Endometrial microvascular endothelial cells (primary cell): ENCODE results near the gene PNMT. TPM values are rescaled to one million over a fixed set of nuclear protein-coding genes. Genes with fewer than 3 reads are reported as not detected.
"Not testable (repeated sequence)": the region's sequence is repeated elsewhere in the genome, so short reads cannot be mapped to it uniquely, and the experiment has no call there.

Source experiments
- in situ Hi-C: cut with HindIII; loops from 2 replicates; pipeline ENCODE4 v1.10.0; 2017; ENCODE audit warnings: low sequenced_read_pairs, low pct_unique_long_range_greater_than_20kb; ENCODE audit errors: inconsistent ontology term
- total RNA-seq: library from RNA; depleted of rRNA; stranded (reverse); fragments of >200 nt; gene quantifications from one replicate; pipeline ENCODE4 v1.2.3, GENCODE V29; 2015; ENCODE audit errors: inconsistent ontology term

Gene PNMT
- total RNA-seq, 1 donor from 2014 or later, result not detected

DNA sequence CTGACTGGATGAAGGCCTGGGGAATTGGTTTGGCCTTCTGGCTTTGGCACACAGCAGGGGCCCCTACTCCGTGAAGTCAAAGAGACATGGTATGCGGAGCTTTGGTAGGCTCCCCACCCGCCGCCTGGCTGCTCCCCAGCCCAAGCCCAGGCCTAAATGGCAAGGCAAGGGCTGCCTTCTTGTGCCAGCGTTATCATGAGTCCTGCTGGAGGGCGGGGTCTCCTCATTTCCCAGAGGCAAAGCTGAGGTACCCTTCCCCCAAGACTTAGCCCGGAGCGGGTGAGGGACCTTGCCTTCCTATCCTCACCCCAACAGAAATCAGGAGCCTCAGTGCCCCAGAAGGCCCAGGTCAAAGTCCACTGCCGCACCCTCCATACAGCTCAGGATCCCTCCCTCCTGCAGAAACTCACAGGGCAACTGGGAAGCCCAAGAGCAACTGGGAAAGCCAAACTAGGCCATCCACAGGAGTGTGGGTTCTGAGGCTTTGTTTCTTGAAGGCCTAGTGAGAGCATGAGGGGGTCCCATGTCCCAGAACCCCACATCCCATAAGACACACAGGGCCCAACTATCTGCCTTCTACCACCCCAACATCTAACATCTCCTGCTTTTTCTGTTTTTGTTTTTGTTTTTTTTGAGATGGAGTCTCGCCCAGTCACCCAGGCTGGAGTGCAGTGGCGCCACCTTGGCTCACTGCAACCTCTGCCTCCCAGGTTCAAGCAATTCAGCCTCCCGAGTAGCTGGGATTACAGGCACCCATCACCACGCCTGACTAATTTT lies 10.3 kb downstream of the PNMT start:
- in situ Hi-C loops, result no loop called here

DNA sequence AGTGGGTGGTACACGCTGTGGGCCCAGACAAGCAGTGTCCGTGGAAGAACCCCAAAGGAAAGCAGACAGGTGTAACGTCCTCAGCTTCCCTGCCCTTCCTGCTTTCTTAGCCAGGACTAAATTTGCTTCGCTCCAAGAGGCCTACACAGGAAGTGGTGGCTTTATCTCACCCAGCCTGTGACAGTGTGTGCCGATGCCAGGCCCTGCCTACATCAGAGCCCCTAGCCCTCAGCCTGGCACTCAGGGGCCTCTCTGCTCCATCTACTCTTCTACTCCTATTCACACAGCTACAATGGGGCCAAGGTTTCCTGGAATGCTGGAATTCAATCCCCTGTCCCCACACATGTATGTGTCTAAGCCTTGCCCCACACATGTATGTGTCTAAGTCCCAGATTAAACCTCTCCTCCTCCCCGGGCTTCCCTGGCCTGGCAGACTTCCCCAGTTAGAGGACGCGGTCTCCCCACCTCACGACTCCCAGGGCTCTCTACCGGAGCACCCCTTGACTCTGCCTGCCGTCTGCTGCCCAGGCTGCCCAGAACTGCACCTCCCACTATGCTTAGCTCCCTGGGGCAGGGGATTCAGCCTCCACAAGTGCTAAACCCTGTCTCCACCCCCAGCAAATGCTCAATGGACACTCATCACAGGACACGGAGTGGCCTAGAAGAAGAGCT lies 11.4 kb downstream of the PNMT start:
- in situ Hi-C loops, result no loop called here

- in situ Hi-C loops, result no loop called here
These were observed 15.2 kb downstream of the PNMT start for GRCh38 chr17:39683295-39683939.

DNA sequence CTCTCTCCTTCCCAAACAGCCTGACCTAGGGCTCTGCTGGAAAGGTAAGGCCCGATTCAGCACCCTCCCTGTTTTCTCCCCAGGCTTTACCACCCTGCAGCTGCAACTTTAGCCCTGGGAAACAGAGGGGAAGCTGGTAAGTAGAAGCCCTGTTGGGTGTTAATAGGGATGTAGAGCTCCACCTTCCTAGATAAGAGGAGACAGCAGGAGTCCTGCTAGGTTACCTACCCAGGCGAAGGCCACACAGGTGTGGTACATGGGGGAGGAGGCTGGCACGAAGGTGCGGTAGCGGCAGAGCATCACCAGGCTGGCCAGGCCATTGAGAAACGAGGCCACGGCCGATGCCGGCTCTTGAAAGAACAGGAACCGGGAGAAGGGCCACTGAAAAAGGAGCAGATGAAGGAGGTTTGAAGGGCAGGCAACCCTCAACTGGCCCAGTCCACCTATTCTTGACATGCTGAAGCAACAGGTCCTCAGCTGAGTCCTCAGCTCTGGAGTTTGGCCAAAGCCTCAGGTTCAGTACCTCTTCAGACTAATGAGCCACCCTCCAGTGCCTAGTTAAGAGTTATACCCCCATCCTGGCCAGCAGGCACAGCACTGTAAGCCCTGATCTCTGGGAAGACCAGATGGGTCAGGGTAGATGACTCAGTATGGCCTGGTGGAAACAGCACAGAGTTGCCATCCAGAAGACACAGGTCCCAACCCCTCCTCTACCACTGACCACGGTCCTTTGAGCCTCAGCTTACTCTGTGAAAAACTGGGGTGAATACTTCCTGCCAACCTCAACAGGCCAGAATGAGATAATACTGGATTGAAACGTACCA lies 16.3 kb downstream of the PNMT start:
- in situ Hi-C loops, result no loop called here

DNA sequence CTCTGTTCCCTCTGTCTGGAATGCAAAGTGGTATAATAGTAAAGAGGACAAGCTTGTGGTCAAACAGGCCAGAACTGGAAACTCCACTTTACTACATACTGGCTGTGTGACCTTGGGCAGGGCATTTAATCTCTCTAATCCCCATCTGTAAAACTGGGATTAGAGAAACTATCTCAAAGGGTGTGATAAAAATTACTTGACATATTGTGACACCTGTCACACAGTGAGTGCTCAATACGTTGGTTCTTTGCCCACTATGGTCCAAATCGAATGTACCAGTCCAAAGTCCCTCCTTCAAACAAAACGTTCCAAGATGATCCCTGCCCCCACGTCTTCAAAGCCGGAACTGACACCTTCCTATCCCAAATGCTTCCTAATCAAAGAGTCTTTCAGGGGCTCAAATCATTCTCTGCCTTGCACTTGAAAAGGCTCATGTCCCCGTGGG lies 18.9 kb downstream of the PNMT start:
- in situ Hi-C loops, result no loop called here

DNA sequence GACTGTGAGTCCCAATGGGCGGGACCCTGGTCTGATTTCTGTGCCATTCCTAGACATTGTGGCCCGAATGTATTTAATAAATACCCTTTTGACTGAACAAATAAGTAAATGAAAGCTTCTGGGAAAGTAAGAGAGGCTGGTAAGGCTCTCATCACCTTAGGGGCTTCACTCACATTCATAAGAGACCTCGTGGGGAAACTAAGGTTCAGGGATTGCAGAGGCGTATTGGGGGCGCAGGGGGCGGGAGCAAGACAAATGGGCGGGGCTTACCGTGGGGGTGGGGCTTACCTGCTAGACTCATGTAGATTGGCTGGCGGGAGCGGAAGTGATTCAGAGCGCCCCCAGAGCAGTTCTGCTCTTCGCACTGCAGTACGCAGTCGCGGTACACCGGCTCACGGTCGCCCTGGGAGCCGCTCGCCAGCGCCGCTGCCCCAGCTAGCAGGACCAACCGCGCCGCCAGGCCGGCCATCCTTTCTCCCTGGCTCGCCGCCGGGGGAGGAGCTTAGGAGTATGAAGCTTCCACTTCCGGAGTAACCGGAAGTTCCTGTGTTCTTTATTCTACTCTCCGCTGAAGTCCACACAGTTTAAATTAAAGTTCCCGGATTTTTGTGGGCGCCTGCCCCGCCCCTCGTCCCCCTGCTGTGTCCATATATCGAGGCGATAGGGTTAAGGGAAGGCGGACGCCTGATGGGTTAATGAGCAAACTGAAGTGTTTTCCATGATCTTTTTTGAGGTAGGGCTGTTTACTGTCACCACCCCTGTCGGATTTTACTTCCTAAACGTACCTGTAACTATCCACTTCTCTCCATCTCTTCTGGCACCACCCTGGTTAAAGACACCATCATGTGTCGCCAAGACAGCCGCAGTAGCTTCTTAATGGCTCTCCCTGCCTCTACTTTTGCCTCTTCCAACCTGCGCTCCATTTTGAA lies 19.6 kb downstream of the PNMT start, which contains the start of gene PGAP3:
TSS of gene PGAP3 (minus strand) at position 512 of the 929 bp plus-strand sequence. CDS start at position 469, 43 bp downstream.
- in situ Hi-C loops, result no loop called here

DNA sequence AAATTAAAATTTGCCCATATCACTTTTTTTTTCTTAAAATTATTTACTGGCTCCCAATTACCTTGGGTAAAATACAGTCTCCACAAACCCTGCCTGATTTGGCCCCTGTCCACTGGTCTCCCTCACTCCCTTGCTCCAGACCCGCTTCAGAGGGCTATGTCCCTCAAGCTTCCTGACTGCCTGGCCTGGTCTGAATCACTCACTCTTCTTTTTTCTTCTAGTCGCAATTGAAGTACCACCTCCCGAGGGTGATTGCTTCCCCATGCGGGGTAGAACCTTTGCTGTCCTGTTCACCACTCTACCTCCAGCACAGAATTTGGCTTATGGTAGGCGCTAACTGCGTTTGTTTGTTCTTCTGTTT lies 20.2 kb downstream of the PNMT start:
- in situ Hi-C loops, result no loop called here

DNA sequence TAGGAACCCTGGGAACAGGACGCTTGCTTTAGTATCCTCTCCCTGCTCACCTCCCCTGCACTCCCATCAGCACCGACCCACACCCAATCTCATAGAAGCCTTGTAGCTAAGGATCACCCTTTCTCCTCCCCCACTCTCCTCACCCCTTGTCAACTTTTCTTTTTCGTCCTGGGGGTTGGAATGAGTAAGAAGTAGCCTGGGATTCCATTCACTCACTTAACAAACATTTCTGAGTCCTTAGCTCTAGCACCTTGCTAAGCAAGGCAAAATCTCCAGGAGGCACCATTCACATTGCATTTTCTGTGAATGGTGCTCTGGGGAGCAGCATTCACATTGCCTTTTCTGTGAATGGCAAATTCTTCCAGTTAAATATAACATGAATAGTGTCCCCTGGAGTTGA lies 20.7 kb downstream of the PNMT start:
- in situ Hi-C loops, result no loop called here

DNA sequence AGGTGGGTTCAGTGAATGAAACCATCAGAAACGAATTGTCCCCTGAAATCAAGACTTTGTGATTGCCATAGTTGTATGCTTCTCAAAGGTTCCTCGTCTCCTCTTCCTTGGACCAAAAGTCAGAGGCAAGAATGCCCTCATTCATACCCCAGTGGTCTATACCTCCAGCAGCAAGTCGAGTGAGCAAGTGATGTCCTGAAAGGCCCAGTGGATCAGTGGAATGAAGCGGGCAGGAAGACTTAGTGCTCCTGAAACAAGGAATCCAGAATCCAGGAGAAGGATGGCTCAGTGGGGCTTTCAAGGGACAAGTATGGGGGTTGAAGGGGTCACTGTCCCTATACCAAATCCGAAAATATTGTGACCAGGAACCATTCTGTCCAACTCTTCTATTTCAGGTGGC lies 26.3 kb downstream of the PNMT start:
- in situ Hi-C loops, result no loop called here

GRCh38 chr17:39695089-39695474 lies 26.8 kb downstream of the PNMT start:
- in situ Hi-C loops, result no loop called here

- in situ Hi-C loops, result no loop called here
These were observed 28.5 kb downstream of the PNMT start for GRCh38 chr17:39696731-39697130.

DNA sequence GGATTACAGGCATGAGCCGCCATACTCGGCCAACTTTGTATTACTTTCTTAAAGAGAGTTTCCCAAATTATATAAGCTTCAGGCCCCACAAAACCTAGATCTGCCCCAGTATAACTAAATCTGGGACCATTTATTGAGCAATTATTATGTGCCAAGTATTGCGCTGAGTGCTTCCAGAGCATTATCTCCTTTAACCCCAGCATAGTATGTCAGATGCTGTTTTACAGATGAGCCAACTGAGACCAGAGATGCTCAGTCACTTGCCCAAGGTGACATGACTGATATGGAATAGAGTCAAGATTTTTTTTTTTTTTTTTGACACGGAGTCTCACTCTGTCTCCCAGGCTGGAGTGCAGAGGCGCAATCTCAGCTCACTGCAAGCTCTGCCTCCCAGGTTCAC lies 29.7 kb downstream of the PNMT start:
- in situ Hi-C loops, result no loop called here

DNA sequence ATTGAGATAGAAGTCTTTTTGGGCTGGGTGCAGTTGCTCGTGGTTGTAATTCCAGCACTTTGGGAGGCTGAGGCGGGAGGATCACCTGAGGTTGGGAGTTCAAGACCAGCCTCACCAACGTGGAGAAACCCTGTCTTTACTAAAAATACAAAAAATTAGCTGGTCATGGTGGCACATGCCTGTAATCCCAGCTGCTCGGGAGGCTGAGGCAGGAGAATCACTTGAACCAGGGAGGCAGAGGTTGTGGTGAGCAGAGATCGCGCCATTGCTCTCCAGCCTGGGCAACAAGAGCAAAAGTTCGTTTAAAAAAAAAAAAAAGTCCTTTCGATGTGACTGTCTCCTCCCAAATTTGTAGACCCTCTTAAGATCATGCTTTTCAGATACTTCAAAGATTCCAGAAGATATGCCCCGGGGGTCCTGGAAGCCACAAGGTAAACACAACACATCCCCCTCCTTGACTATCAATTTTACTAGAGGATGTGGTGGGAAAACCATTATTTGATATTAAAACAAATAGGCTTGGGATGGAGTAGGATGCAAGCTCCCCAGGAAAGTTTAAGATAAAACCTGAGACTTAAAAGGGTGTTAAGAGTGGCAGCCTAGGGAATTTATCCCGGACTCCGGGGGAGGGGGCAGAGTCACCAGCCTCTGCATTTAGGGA lies 31.0 kb downstream of the PNMT start:
- in situ Hi-C loops, result not testable (repeated sequence)

DNA sequence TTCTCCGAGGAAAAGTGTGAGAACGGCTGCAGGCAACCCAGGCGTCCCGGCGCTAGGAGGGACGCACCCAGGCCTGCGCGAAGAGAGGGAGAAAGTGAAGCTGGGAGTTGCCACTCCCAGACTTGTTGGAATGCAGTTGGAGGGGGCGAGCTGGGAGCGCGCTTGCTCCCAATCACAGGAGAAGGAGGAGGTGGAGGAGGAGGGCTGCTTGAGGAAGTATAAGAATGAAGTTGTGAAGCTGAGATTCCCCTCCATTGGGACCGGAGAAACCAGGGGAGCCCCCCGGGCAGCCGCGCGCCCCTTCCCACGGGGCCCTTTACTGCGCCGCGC lies 31.5 kb downstream of the PNMT start, which contains the start of gene ERBB2:
TSS of gene ERBB2 (plus strand) at position 247 of the 330 bp plus-strand sequence. CDS start 175 bp downstream, outside the sequence.
- in situ Hi-C loops, result no loop called here

GRCh38 chr17:39700148-39700987 lies 32.1 kb downstream of the PNMT start:
- in situ Hi-C loops, result no loop called here

GRCh38 chr17:39701012-39701783 lies 32.9 kb downstream of the PNMT start:
- in situ Hi-C loops, result no loop called here
